Ishikawa (cell line): Measurements from ENCODE around the gene NSD2.

Experiments used
- CEBPB ChIP-seq: IDR thresholded peaks from 2 replicates; pipeline ENCODE4 v1.6.1; 2012
- CREB1 ChIP-seq: IDR thresholded peaks from 2 replicates; pipeline ENCODE4 v1.6.1; 2012; ENCODE audit warnings: low read depth
- EGR1 ChIP-seq: IDR thresholded peaks from 2 replicates; pipeline ENCODE4 v1.6.1; 2012
- EP300 ChIP-seq: IDR thresholded peaks from 2 replicates; pipeline ENCODE4 v1.6.1; 2012; ENCODE audit warnings: borderline replicate concordance
- FOXM1 ChIP-seq: IDR thresholded peaks from 2 replicates; pipeline ENCODE4 v1.6.1; 2012; ENCODE audit warnings: low read depth, borderline replicate concordance
- NFIC ChIP-seq: IDR thresholded peaks from 2 replicates; pipeline ENCODE4 v1.6.1; 2012
- RAD21 ChIP-seq: IDR thresholded peaks from 2 replicates; pipeline ENCODE4 v1.6.1; 2012; ENCODE audit warnings: low read depth
- TAF1 ChIP-seq: IDR thresholded peaks from 2 replicates; pipeline ENCODE4 v1.6.1; 2012; ENCODE audit warnings: low read depth, mild to moderate bottlenecking
- TCF12 ChIP-seq: IDR thresholded peaks from 2 replicates; pipeline ENCODE4 v1.6.1; 2012; ENCODE audit warnings: low read depth
- TEAD4 ChIP-seq: IDR thresholded peaks from 2 replicates; pipeline ENCODE4 v1.6.1; 2012
- YY1 ChIP-seq: IDR thresholded peaks from 2 replicates; pipeline ENCODE4 v1.6.1; 2012; ENCODE audit warnings: low read depth
- ZBTB7A ChIP-seq: IDR thresholded peaks from 2 replicates; pipeline ENCODE4 v1.6.1; 2012; ENCODE audit warnings: low read depth
- TF ChIP-seq, protein P1 (sequence below): IDR thresholded peaks from 2 replicates; pipeline ENCODE4 v1.6.1; 2012
- TF ChIP-seq, protein P2 (sequence below): IDR thresholded peaks from 2 replicates; pipeline ENCODE4 v1.6.1; 2012; ENCODE audit warnings: low read depth, mild to moderate bottlenecking
- TF ChIP-seq, protein P3 (sequence below): IDR thresholded peaks from 2 replicates; pipeline ENCODE4 v1.6.1; 2012

Gene NSD2

DNA sequence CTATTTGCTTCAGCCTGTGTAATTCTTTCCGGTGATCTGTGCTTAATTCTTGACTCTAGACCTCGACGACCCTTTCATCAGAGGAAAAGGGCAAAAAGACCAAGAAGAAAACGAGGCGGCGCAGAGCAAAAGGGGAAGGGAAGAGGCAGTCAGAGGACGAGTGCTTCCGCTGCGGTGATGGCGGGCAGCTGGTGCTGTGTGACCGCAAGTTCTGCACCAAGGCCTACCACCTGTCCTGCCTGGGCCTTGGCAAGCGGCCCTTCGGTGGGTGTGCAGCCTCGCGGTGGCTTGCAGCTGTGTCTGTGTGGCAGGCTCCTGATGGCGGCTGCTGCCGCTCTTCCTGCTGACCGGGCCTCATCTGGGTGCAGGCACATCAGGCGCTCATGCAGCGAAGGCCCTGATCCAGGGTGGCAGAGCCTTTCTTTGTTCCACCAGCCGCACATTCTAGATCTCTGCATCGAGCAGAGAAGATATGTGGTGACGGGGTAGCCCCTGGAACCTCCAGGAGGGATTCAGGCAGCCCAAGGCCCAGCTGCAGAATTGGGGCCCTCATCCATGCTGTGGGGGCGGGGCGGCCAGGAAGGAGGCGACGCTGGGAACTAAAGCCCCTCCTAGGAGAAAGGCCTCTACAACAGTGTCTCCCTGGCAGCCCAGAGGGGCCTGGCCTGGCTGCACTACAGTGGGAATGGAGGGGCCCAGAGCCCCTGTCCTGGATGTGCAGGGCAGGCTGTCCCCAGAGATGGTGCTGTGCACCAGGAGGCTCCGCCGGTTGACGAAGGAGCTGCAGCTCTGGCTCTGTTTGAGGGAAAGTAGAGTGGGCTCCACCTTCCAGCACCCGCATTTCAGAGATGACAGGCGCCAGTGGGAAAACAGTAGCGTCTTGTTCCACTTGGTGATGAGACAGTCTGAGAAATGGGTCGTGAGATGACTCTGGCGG lies 105.5 kb downstream of the NSD2 start:
- TF ChIP-seq CREB1 (no peak), YY1 (no peak), EGR1 (no peak), TCF12 (no peak), ZBTB7A (no peak), FOXM1 (no peak), TEAD4 (no peak), RAD21 (no peak), TAF1 (no peak), NFIC (no peak), EP300 (no peak), CEBPB (no peak)
- TF ChIP-seq, protein P1, sequence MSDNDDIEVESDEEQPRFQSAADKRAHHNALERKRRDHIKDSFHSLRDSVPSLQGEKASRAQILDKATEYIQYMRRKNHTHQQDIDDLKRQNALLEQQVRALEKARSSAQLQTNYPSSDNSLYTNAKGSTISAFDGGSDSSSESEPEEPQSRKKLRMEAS, result no peak
- TF ChIP-seq, protein P2, sequence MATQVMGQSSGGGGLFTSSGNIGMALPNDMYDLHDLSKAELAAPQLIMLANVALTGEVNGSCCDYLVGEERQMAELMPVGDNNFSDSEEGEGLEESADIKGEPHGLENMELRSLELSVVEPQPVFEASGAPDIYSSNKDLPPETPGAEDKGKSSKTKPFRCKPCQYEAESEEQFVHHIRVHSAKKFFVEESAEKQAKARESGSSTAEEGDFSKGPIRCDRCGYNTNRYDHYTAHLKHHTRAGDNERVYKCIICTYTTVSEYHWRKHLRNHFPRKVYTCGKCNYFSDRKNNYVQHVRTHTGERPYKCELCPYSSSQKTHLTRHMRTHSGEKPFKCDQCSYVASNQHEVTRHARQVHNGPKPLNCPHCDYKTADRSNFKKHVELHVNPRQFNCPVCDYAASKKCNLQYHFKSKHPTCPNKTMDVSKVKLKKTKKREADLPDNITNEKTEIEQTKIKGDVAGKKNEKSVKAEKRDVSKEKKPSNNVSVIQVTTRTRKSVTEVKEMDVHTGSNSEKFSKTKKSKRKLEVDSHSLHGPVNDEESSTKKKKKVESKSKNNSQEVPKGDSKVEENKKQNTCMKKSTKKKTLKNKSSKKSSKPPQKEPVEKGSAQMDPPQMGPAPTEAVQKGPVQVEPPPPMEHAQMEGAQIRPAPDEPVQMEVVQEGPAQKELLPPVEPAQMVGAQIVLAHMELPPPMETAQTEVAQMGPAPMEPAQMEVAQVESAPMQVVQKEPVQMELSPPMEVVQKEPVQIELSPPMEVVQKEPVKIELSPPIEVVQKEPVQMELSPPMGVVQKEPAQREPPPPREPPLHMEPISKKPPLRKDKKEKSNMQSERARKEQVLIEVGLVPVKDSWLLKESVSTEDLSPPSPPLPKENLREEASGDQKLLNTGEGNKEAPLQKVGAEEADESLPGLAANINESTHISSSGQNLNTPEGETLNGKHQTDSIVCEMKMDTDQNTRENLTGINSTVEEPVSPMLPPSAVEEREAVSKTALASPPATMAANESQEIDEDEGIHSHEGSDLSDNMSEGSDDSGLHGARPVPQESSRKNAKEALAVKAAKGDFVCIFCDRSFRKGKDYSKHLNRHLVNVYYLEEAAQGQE, result no peak
- TF ChIP-seq, protein P3, sequence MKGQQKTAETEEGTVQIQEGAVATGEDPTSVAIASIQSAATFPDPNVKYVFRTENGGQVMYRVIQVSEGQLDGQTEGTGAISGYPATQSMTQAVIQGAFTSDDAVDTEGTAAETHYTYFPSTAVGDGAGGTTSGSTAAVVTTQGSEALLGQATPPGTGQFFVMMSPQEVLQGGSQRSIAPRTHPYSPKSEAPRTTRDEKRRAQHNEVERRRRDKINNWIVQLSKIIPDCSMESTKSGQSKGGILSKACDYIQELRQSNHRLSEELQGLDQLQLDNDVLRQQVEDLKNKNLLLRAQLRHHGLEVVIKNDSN, result no peak

DNA sequence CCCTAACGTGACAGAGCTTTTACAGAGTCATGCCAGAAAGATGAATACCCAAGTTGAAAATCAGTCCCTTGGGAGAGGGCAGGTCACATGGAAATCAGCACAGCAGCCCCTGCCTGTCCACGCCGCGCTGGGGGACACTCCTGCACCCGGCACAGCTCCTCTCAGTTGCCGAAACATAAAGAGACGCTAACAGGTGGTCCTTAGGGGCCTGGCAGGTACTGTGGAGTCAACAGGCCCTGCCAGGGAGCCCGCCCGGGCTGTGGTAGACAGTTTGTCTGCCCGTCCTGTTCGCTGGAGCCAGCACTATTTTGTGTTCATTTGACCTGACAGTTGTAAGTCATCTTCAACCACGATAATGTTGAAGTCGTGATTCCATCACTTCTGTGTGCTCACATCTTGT lies 107.0 kb downstream of the NSD2 start:
- no peak for TF ChIP-seq CEBPB
- TF ChIP-seq RAD21, result no peak
- TF ChIP-seq ZBTB7A, result no peak
- no peak for TF ChIP-seq CREB1
- TF ChIP-seq, protein P3, result no peak
- TF ChIP-seq EGR1, result no peak
- TF ChIP-seq, protein P1, result no peak
- TF ChIP-seq TCF12, result no peak
- TF ChIP-seq, protein P2, result no peak

DNA sequence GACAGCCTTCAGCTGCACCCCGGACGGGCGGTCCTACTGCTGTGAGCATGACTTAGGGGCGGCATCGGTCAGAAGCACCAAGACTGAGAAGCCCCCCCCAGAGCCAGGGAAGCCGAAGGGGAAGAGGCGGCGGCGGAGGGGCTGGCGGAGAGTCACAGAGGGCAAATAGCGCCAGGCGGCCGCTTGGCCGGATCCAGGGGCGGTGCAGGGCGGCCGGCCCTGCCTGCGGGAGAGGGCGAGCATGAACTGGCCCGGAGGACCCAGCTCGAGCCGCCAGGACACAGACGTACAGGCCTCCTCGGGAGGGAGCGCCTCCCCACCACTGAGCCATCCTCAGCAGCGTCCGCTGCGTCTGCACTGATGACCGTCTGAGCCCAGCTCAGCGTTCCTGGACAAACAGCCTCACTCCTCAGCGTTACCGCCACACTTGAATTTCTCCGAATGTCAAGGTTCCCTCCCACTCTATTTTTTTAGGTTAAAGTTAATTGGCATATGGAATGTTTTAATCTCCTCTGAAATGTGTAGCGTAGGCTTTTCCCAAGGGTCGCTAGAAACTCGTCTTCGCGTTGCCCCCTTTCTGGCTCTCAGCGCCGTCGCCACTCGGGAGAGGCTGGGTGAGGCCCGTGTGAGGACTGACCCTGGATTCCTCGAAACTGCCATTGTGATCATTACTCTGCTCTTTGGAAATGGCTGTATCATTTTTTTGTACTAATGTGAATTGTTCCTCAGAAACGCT lies 107.7 kb downstream of the NSD2 start:
- TF ChIP-seq NFIC (no peak), FOXM1 (no peak), TCF12 (no peak), RAD21 (no peak), TEAD4 (no peak), EP300 (no peak), ZBTB7A (no peak), YY1 (no peak), EGR1 (no peak), CREB1 (no peak), CEBPB (no peak), TAF1 (no peak)
- TF ChIP-seq, protein P2, result no peak
- TF ChIP-seq, protein P3, result no peak
- TF ChIP-seq, protein P1, result no peak
